Stimulated activated memory B cell treated with anti-CD40 and anti-IgM and Interleukin-4, amounts not matched to agents 10 μg/mL and 1 μg/mL and 100 μg/mL, for 72 hours (primary cell): ENCODE data around the gene TXNL4A.

Experiments used
- ATAC-seq: fragments of 150-1000 bp; cut with Tn5 transposase; 2 replicates; pipeline ENCODE4 v1.10.0; 2021
- H3K27ac Mint-ChIP-seq: one replicate; pipeline ENCODE4 v1.8.0; 2022; ENCODE audit warnings: mild to moderate bottlenecking, mixed read lengths
- H3K27me3 Mint-ChIP-seq: one replicate; pipeline ENCODE4 v1.8.0; 2022; ENCODE audit warnings: mixed read lengths
- H3K36me3 Mint-ChIP-seq: one replicate; pipeline ENCODE4 v1.8.0; 2022; ENCODE audit warnings: mixed read lengths
- H3K4me1 Mint-ChIP-seq: one replicate; pipeline ENCODE4 v1.8.0; 2022; ENCODE audit warnings: mixed read lengths
- H3K4me3 Mint-ChIP-seq: one replicate; pipeline ENCODE4 v1.8.0; 2022; ENCODE audit warnings: mild to moderate bottlenecking, moderate library complexity, mixed read lengths
- H3K9me3 Mint-ChIP-seq: one replicate; pipeline ENCODE4 v1.8.0; 2022; ENCODE audit warnings: mixed read lengths

Gene TXNL4A

GRCh38 chr18:79950515-79951341, 37.6 kb downstream of the TXNL4A start:
- Mint-ChIP-seq H3K9me3 (no peaks in the 10 kb centered on the region), H3K36me3 (peaks cover 11% of the 10 kb centered on the region), H3K27ac (peak overlapping the region; percentile 75), H3K4me3 (peak overlapping the region; percentile 82), H3K4me1 (peaks cover 52% of the 10 kb centered on the region), H3K27me3 (no peaks in the 10 kb centered on the region)
- peak; percentile 52 for ATAC-seq

GRCh38 chr18:79949697-79950487, 38.5 kb downstream of the TXNL4A start:
- Mint-ChIP-seq H3K4me3 (peak overlapping the region; percentile 82), H3K36me3 (peaks cover 11% of the 10 kb centered on the region), H3K27me3 (no peaks in the 10 kb centered on the region), H3K4me1 (peaks cover 56% of the 10 kb centered on the region), H3K27ac (peak overlapping the region; percentile 75), H3K9me3 (no peaks in the 10 kb centered on the region)
- peak; percentile 37 for ATAC-seq

GRCh38 chr18:79948719-79949411, 39.5 kb downstream of the TXNL4A start:
- peak overlapping the region; percentile 9 for H3K4me3 Mint-ChIP-seq
- H3K9me3 Mint-ChIP-seq, result no peaks in the 10 kb centered on the region
- H3K27ac Mint-ChIP-seq, result peak overlapping the region; percentile 75
- ATAC-seq, result no peak
- H3K36me3 Mint-ChIP-seq, result peaks cover 11% of the 10 kb centered on the region
- no peaks in the 10 kb centered on the region for H3K27me3 Mint-ChIP-seq
- peaks cover 64% of the 10 kb centered on the region for H3K4me1 Mint-ChIP-seq

DNA sequence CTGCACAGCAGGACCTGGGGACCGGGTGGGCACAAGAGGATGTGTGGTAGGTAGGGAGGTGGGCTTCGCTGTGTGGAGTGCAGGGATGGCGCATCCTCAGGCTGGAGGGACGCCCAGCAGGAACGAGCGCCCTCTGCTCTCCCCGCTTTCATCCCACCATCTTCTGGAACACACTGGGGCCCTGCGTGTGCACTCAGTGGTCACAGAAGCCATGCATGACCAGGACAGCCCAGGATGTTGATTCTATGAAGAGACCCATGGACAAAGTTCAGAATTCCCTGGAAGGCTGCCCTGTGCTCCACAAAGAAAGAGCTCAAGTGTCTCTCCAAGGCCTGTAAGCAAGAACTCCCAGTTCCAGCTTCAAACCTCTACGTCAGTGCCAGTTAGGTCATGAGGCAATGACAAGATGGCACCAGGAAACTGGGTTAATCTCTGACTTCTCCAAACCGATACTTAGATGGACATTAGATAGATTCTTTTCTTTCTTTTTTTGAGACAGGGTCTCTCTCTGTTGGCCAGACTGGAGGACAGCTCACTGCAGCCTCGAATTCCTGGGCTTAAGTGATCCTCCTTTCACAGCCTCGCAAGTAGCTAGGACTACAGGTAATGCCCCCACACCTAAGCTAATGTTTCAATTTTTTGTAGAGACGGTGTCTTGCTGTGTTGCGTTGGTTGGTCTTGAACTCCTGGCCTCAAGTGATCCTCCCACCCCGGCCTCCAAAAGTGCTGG, 40.3 kb downstream of the TXNL4A start:
- no peak overlapping the region for H3K4me3 Mint-ChIP-seq
- H3K36me3 Mint-ChIP-seq, result peaks cover 13% of the 10 kb centered on the region
- no peak overlapping the region for H3K27ac Mint-ChIP-seq
- H3K27me3 Mint-ChIP-seq, result no peaks in the 10 kb centered on the region
- peaks cover 64% of the 10 kb centered on the region for H3K4me1 Mint-ChIP-seq
- no peaks in the 10 kb centered on the region for H3K9me3 Mint-ChIP-seq
- no peak for ATAC-seq

DNA sequence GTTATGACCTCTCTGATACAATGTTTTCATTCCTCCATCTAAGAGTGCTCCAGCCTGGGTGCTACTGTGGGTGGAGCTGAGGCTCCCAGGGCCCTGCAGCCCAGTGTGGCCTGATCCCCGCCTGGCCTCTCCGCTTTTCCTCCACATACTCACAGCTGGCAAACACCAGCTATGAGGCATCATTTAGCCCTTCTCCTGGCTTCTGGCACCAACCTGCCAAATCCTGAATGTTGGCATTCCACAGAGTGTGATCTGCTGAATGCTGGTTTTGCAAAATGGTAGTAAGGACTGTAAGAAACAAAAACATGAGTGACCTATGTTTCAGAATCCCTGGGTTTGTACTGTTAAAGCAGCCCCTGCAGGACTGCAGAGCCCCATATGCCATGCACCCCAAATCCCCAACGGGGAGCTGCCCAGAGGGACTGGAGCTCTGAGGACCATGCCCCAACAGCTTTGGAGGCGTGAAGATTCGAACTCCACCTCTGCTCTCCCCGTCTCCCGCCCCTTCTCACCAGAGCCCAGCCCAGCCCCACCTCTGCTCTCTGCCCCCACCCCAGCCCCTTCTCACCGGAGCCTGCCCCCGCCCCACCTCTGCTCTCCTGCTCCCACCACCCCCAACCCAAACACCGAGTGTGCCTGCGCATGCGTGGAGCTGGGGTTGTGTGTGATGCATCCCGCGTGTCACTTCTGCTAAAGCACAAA, 41.2 kb downstream of the TXNL4A start:
- H3K36me3 Mint-ChIP-seq, result peaks cover 22% of the 10 kb centered on the region
- H3K4me1 Mint-ChIP-seq, result peaks cover 61% of the 10 kb centered on the region
- H3K27ac Mint-ChIP-seq, result no peak overlapping the region
- no peaks in the 10 kb centered on the region for H3K9me3 Mint-ChIP-seq
- ATAC-seq, result no peak
- H3K27me3 Mint-ChIP-seq, result no peaks in the 10 kb centered on the region
- H3K4me3 Mint-ChIP-seq, result no peak overlapping the region

DNA sequence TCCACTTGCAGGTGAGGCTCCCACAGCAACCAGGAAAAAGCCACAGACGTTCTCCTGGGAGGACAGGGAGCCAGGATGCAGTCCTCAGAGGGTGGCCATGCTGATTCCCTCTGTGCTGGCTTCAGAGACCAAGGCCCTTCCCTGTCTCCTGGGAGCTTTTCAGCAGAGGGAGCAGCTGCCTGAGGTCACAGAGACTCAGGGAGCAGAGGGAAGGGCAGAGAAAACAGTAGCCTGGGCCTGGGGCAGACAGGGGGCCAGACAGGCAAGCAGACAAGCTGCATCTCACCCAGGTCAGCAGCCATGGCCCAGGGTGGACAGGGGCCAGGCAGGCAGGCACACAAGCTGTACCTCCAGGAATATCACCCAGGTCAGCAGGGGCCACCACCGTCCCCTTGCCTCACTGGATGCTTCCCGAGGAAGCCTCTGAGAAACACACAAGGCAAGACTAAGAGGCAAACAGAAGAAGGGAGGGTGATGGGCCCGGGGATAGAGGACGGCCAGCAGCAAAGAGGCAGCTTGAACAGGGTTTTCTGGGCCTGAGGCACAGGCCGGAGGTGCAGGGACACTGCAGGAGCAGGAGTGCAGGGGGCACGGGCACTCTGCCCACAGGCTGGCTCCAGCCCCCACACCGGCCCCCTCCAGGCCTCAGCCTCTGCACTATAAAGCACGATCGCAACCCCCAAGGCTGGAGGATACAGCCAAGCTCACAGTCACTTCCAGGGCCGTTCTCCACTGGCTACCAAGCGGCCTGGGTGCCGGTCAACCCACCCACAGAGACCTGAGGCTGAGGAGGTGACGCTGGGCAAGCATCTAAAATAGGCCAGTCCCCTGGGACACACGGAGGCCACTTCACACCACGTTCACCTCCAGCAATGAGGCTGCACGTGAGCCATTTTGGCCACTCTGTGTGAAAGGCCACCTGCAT, 43.0 kb downstream of the TXNL4A start:
- H3K36me3 Mint-ChIP-seq, result peaks cover 40% of the 10 kb centered on the region
- H3K27ac Mint-ChIP-seq, result peak overlapping the region; percentile 90

GRCh38 chr18:79944746-79945117, 43.6 kb downstream of the TXNL4A start:
- Mint-ChIP-seq H3K27ac (peak overlapping the region; percentile 90), H3K4me1 (peaks cover 53% of the 10 kb centered on the region), H3K27me3 (no peaks in the 10 kb centered on the region), H3K36me3 (peaks cover 46% of the 10 kb centered on the region), H3K4me3 (peak overlapping the region; percentile 21), H3K9me3 (peaks cover 2% of the 10 kb centered on the region)
- peak; percentile 65 for ATAC-seq

More for the DNA sequence above, 43.0 kb downstream of the TXNL4A start:
- peaks cover 55% of the 10 kb centered on the region for H3K4me1 Mint-ChIP-seq
- H3K9me3 Mint-ChIP-seq, result no peaks in the 10 kb centered on the region
- H3K4me3 Mint-ChIP-seq, result peak overlapping the region; percentile 21
- no peak for ATAC-seq
- no peaks in the 10 kb centered on the region for H3K27me3 Mint-ChIP-seq

DNA sequence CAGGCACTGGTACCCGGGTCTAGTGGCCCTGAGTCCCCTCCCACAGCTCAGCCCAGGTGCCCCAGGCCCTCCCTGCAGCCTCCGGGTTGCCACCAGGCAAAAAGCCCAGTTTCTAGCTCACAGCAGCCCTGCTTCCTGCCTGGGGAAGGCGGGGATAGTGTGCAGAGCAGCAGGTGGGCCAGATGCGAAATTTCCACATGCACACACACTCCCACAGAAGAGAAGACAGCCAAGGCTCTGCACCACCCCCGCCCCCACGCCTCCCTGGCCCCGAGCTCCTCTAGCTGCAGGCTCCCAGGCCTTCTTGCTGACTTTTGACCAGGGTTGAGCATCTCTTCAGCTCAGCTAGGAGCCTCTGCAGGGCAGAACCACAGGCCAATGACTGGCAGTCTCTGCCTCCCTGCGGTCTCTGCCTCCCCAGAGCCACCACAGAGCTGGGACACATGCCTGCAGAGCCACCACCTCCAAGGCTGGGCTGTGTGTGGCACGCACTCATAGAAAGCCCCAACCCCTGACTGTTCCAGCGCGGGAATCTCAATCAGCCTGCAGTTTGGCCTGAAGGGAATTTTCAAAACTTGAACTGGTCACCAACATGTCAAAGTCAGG, 44.1 kb downstream of the TXNL4A start:
- Mint-ChIP-seq H3K4me1 (peaks cover 49% of the 10 kb centered on the region), H3K36me3 (peaks cover 52% of the 10 kb centered on the region), H3K9me3 (peaks cover 2% of the 10 kb centered on the region), H3K27me3 (no peaks in the 10 kb centered on the region), H3K27ac (peak overlapping the region; percentile 90), H3K4me3 (peak overlapping the region; percentile 21)
- ATAC-seq, result peak; percentile 60

- Mint-ChIP-seq H3K27me3 (no peaks in the 10 kb centered on the region), H3K9me3 (peaks cover 2% of the 10 kb centered on the region), H3K4me3 (no peak overlapping the region), H3K4me1 (peaks cover 44% of the 10 kb centered on the region), H3K36me3 (peaks cover 53% of the 10 kb centered on the region), H3K27ac (peak overlapping the region; percentile 90)
- no peak for ATAC-seq
These were observed 44.7 kb downstream of the TXNL4A start for GRCh38 chr18:79943608-79944125.

DNA sequence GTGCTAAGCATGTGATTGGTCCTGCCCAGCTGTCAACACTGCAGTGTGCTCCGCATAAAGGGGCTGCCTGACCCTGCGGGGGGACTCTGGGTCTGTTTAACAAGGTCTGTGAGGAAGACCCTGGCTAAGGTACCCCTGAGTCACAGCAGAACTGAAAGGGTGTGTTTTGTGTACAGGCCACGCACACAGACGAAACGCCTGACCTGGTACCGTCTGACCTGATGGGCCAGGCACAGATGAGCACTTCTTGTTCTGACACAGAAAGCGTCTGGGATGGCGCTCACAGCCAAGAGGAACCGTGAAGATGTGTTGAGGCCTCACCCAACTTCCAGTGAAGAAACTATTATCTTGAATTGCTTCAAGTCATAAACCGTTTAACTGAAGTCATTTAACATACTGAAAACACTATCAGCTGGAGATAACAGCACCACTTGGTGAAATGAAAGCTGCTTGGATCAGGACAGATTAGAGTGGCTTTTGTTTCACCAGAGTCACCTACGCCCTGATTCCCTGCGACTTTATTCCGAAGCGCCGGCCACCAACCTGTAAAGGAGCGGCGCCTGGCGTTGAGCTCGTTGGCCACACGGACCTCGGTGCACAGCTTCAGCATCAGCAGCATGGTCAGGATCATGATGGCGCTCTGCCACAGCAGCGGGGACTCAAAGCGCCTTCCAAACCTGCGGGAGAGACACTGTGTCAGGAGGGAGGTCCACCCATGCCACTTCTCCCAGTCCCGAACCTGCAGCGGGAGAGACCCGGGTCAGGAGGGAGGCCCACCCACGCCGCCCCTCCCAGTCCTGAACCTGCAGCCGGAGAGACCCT, 45.4 kb downstream of the TXNL4A start:
- Mint-ChIP-seq H3K27me3 (no peaks in the 10 kb centered on the region), H3K36me3 (peaks cover 53% of the 10 kb centered on the region), H3K4me3 (no peak overlapping the region), H3K9me3 (peaks cover 2% of the 10 kb centered on the region), H3K27ac (no peak overlapping the region), H3K4me1 (peaks cover 39% of the 10 kb centered on the region)
- no peak for ATAC-seq

DNA sequence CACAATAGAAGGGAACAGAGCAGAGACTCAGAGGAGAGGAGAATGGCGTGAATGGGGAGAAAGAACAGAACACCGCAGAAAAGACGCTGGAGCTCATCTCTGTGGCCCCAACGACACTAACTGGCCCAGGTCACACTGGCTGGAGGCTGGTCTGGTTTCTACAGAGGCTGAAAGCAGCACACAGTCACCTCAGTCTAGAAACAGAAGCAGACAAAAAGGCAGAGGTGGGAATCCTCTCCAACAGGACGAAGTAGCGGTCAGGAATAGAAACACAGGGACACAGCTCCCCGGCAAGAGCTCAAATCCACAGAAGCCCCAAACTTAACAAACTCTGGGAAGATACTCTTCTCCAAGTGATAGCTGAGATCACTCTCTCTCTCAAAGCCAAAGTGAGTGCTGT, 46.2 kb downstream of the TXNL4A start:
- ATAC-seq, result no peak
- H3K4me3 Mint-ChIP-seq, result no peak overlapping the region
- H3K4me1 Mint-ChIP-seq, result peaks cover 38% of the 10 kb centered on the region
- no peaks in the 10 kb centered on the region for H3K27me3 Mint-ChIP-seq
- H3K27ac Mint-ChIP-seq, result peak overlapping the region; percentile 25
- peaks cover 60% of the 10 kb centered on the region for H3K36me3 Mint-ChIP-seq
- H3K9me3 Mint-ChIP-seq, result peaks cover 2% of the 10 kb centered on the region

- no peak for ATAC-seq
- H3K36me3 Mint-ChIP-seq, result peaks cover 66% of the 10 kb centered on the region
- H3K4me3 Mint-ChIP-seq, result no peak overlapping the region
- H3K27me3 Mint-ChIP-seq, result no peaks in the 10 kb centered on the region
- H3K9me3 Mint-ChIP-seq, result peaks cover 2% of the 10 kb centered on the region
- H3K4me1 Mint-ChIP-seq, result peaks cover 33% of the 10 kb centered on the region
- H3K27ac Mint-ChIP-seq, result peak overlapping the region; percentile 25
These were observed 46.8 kb downstream of the TXNL4A start for GRCh38 chr18:79941473-79942119.
